GM12892 (cell line): ENCODE data around the gene ATRIP.

Source experiments
- POLR2A ChIP-seq: IDR thresholded peaks from 2 replicates; pipeline ENCODE4 v1.6.1; 2011; ENCODE audit warnings: low read depth, low read length, control low read depth
- POLR2AphosphoS5 ChIP-seq: IDR thresholded peaks from 2 replicates; pipeline ENCODE4 v1.6.1; 2011; ENCODE audit warnings: low read depth, low read length, control low read depth

DNA sequence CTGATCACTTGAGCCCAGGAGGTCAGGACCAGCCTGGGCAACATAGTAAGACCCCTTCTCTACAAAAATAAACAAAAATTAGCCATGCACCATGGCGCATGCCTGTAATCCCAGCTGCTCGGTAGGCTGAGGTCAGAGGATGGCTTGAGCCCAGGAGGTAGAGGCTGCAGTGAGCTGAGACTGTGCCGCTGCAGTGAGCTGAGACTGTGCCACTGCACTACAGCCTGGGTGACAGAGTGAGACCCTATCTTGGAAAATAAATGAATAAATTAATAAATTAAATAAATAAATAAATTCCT, 46.6 kb downstream of the ATRIP start:
- TF ChIP-seq POLR2A (no peak), POLR2AphosphoS5 (no peak)
